ENCODE data around the gene KCTD16.
A peak's percentile ranks its signal among the peaks of the same experiment; 100 is the strongest.

DNA sequence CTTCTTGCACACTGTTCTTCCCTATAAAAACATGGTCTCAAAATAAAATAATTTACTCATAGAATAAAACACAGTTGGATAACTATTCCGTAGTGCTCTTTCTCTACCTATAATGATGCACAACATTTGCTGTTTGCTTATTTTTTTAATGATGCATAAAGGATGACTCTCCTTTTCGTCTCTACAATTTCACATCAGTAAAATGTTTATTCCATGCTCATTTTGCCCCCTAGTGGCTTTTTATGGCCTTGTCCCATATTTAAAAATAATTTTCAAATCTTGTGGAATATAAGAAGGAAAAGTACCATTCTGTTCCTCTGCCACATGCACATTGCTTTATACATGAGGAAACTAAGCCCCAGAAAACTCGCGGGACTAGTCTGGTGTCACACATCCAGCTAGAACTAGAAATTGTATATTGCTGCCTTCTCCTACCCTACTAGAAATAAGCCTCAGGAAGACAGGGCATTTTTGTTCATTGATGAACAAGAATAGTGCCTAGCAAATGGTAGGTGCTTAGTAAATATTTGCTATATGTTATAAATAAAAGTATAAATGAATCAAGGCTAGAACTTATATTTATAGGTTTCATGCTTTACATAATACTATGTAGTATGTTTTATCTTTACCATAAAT is 12.7 kb downstream of the KCTD16 start:
- TF ChIP-seq, protein P1, sequence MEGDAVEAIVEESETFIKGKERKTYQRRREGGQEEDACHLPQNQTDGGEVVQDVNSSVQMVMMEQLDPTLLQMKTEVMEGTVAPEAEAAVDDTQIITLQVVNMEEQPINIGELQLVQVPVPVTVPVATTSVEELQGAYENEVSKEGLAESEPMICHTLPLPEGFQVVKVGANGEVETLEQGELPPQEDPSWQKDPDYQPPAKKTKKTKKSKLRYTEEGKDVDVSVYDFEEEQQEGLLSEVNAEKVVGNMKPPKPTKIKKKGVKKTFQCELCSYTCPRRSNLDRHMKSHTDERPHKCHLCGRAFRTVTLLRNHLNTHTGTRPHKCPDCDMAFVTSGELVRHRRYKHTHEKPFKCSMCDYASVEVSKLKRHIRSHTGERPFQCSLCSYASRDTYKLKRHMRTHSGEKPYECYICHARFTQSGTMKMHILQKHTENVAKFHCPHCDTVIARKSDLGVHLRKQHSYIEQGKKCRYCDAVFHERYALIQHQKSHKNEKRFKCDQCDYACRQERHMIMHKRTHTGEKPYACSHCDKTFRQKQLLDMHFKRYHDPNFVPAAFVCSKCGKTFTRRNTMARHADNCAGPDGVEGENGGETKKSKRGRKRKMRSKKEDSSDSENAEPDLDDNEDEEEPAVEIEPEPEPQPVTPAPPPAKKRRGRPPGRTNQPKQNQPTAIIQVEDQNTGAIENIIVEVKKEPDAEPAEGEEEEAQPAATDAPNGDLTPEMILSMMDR (IDR thresholded peaks at IDR 0.05) = peak; percentile 72; the same call in 1 of the 2 replicates
- TF ChIP-seq, protein P2, sequence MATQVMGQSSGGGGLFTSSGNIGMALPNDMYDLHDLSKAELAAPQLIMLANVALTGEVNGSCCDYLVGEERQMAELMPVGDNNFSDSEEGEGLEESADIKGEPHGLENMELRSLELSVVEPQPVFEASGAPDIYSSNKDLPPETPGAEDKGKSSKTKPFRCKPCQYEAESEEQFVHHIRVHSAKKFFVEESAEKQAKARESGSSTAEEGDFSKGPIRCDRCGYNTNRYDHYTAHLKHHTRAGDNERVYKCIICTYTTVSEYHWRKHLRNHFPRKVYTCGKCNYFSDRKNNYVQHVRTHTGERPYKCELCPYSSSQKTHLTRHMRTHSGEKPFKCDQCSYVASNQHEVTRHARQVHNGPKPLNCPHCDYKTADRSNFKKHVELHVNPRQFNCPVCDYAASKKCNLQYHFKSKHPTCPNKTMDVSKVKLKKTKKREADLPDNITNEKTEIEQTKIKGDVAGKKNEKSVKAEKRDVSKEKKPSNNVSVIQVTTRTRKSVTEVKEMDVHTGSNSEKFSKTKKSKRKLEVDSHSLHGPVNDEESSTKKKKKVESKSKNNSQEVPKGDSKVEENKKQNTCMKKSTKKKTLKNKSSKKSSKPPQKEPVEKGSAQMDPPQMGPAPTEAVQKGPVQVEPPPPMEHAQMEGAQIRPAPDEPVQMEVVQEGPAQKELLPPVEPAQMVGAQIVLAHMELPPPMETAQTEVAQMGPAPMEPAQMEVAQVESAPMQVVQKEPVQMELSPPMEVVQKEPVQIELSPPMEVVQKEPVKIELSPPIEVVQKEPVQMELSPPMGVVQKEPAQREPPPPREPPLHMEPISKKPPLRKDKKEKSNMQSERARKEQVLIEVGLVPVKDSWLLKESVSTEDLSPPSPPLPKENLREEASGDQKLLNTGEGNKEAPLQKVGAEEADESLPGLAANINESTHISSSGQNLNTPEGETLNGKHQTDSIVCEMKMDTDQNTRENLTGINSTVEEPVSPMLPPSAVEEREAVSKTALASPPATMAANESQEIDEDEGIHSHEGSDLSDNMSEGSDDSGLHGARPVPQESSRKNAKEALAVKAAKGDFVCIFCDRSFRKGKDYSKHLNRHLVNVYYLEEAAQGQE (IDR thresholded peaks at IDR 0.05; ENCODE audit: insufficient read depth in 1 of 2, low read depth in 2 of 2, low read length in 1 of 2) = no peak
- TF ChIP-seq TCF7L2 (IDR thresholded peaks at IDR 0.05; ENCODE audit: low read depth, low read length) = no peak
- no peak for TF ChIP-seq POLR2AphosphoS5 (IDR thresholded peaks at IDR 0.05; ENCODE audit: low read depth, low read length)
- no peak for TF ChIP-seq SIN3A (IDR thresholded peaks at IDR 0.05; ENCODE audit: borderline replicate concordance, insufficient read depth, low read depth, low read length)

Measured in Panc1 (cell line).